CD1c-positive myeloid dendritic cell (primary cell): ENCODE data around the gene RNF114.
"Not testable (repeated sequence)": the region's sequence is repeated elsewhere in the genome, so short reads cannot be mapped to it uniquely, and the experiment has no call there.

Experiments
- DNase-seq: peaks from one replicate; pipeline ENCODE4 v3.0.0-alpha.2; 2016; ENCODE audit errors: extremely low spot score

RNF114 gene

DNA sequence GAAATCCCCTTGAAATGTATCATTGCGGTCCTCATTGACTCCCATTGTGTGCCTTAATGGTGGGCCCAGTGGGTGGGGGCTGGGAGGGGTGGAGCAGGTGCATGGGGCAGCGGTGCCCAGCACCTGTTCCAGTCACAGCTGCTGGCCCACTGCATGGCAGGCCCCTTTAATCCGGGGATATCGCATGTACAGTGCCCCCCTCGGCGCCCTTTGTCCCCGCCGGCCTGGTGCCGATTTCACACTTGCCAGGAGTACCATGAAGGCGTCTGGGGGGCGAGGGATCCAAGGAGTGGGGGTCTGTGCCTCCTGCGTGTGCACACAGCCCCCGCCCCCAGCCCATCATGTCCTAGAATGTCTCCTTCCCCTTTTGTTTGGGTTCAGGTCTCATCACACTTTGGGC is 49.4 kb downstream of the RNF114 start:
- no peak for DNase-seq

DNA sequence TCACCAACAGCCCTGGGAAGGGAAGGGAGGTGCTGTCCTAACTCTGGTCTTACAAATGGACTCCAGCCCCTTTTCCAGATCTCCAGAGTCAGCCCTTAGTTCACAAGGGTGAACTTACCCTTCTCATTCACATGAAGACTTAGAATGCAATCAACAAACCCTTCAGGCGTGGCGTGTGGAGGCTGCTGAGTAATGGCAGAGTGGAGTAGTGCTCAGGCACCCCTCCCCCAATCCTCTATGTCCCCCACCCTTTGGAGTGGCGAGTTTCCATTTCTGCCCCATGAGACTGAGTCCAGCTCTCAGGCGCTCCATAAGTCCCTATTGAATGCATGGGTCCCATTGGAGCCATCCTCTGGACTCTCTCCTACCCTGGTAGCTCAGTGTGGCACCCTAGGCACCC is 49.9 kb downstream of the RNF114 start:
- no peak for DNase-seq

DNA sequence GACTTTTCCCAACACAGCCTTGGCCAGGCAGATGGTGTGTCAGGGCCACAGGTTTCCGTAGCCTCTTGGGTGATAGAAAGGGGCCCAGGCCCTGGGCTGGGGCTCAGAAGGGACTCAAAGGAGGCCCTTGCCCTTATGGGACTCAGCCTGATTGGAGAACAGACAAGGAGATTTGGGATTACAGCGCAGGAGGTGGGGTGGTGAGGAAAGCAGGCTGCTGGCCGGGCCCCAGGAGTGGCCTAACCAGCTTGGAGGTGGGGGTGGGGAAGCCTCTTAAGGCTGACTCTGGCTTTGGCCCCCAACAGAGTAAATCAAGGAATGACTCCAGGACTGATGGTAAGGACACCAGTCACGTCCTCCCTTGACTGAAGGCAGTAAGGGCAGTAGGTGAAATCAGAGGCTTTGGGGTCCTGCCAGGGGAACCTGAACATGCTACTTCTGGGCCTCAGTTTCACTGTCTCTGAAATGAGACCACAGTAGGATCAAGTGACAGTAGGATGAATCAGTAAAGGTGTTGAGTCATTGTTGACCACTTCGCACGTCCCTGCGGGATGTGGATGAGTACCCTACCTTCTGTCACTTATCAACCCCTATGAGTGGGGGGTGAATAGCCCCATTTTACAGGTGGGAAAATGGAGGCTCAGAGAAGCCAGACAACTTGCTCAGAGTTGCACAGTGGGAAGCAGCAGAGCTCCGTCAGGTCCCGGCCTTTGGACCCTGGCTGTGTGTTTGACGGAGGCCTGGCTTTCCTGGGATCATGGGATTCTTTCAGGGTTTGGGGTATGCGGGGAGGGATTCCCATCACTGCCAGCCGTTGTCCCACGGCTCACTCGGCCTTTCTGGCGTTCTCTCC is 51.0 kb downstream of the RNF114 start:
- no peak for DNase-seq

- no peak for DNase-seq
Measured at GRCh38 chr20:49987868-49988690, 51.9 kb downstream of the RNF114 start.

DNA sequence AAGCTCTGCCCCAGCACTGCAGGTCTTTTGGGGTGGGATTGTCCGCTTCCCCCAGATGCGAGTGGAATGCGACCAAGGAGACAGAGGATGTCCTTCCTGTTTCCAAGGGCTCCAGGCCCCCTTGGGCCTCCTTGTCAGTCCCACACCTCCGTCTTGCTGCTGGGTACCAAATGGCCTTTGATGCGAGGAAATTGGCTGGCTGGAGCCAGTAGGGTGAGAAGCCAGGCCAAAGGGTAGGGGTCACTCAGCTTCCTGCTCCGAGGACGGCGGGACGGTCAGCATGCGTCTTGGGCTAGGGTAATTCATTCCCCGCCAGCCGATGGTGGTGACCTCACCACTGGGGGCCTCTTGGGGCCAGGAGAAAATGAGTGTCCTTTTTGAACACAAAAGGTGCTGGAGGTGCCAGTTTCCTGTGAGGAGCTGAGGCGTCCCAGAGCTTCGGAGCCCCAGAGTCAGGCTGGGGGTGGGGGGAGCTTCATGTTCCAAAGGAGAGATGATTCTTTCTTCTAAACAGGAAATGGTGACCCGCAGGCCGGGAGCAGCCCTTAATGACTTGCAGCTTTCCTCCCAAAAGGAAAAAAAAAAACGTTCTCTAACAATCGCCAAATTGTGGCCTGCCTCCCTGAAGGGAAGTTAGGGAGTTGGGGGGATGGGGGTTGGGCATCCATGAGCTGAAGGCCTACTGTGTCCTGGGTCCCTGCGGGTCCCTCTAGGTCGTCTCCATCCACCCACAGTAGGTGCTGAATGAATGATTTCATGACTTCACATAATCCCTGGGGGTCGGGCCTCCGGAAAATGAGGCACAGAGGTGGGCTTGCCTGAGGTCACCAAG is 53.3 kb downstream of the RNF114 start:
- DNase-seq, result no peak

- DNase-seq, result no peak
Measured at GRCh38 chr20:49990271-49990720, 54.1 kb downstream of the RNF114 start.

GRCh38 chr20:49993301-49993751 is 57.1 kb downstream of the RNF114 start:
- peak; percentile 67 for DNase-seq

- no peak for DNase-seq
Measured at GRCh38 chr20:49995586-49995985, 59.4 kb downstream of the RNF114 start.

DNA sequence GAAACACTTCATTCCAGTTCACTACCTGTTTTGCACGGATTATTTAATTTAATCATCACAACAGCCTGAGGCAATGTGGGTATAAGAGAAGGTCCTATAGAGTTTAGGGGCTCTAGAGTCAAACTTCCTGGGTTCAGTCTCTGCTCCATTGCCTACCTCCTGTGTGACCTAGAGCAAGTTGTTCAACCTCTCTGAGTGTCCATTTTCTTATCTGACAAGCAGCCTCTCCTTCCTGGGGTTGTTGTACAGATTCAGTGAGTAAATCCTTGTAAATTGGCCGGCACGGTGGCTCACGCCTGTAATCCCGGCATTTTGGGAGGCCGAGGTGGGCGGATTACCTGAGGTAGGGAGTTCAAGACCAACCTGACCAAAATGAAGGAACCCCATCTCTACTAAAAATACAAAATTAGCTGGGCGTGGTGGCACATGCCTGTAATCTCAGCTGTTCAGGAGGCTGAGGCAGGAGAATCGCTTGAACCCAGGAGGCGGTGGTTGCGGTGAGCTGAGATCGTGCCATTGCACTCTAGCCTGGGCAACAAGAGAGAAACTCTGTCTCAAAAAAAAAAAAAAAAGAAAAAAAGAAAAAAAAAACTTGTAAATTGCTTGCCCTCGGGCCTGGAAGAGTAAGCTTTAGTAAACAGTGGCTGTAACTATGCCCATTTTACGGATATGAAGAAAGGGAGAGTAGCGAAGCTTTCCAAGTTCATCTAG is 62.4 kb downstream of the RNF114 start:
- not testable (repeated sequence) for DNase-seq

- peak; percentile 46 for DNase-seq
Measured at GRCh38 chr20:49999329-49999728, 63.1 kb downstream of the RNF114 start.

GRCh38 chr20:50000548-50001222 is 64.5 kb downstream of the RNF114 start:
- peak; percentile 46 for DNase-seq

GRCh38 chr20:50001784-50002311 is 65.7 kb downstream of the RNF114 start:
- DNase-seq, result no peak

DNA sequence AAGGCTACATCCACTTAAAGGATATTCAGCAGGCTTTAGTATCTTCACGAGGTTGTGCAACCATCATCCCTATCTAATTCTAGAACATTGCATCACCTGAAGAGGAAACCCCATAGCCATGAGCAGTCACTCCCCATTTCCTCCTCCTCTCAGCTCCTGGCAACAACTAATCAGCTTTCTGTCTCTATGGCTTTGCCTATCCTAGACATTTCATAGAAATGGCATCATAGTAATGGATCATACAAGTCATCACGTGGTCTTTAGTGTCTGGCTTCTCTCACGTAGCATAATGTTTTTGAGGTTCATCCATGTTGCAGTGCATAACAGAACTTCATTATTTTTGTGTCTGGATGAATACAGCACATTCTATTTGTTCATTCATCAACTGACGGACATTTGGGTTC is 67.1 kb downstream of the RNF114 start:
- peak; percentile 88 for DNase-seq
